DOHH2 (cell line): ENCODE data around the gene KBTBD12.

Experiments used
- CTCF ChIP-seq: fragments of 200-600 bp; sonication (generic); IDR thresholded peaks from one replicate; pipeline ENCODE4 v1.5.1; 2014; ENCODE audit warnings: antibody characterized with exemption, mild to moderate bottlenecking, low read depth, low read length; ENCODE audit not compliant: poor library complexity, severe bottlenecking
- EZH2phosphoT487 ChIP-seq: fragments of 200-600 bp; sonication (generic); IDR thresholded peaks from 2 replicates; pipeline ENCODE4 v1.6.1; 2017; ENCODE audit warnings: borderline replicate concordance, mild to moderate bottlenecking, antibody characterized with exemption, low read length, moderate library complexity, mixed read lengths

- TF ChIP-seq CTCF = no peak
- TF ChIP-seq EZH2phosphoT487 = no peak
Observed at GRCh38 chr3:127987309-127987995, 72.4 kb downstream of the KBTBD12 start.
